ENCODE data around the gene KIF5C.

- TF ChIP-seq CTCF (IDR thresholded peaks at IDR 0.05) (peak in 1 of 5 experiments; percentile 15), EP300 (IDR thresholded peaks at IDR 0.05; ENCODE audit: low read depth) (no peak), POLR2A (IDR thresholded peaks at IDR 0.05) (no peak), POLR2AphosphoS5 (IDR thresholded peaks at IDR 0.05) (no peak)
Observed at GRCh38 chr2:149020432-149020851, 145.4 kb downstream of the KIF5C start.
